CD4-positive, alpha-beta T cell treated with Interleukin-4 for 1 hour (primary cell): ENCODE data around the gene WFDC2.

ENCODE experiments used
- DNase-seq, 2 donors: peaks; one replicate each; pipeline ENCODE4 v3.0.0-alpha.2; 2020 to 2022

The WFDC2 gene

GRCh38 chr20:45501600-45501999 lies 32.0 kb downstream of the WFDC2 start:
- no peak for DNase-seq

- DNase-seq = no peak
These were observed 33.0 kb downstream of the WFDC2 start for GRCh38 chr20:45502561-45502960.

GRCh38 chr20:45503403-45503802 lies 33.9 kb downstream of the WFDC2 start:
- no peak for DNase-seq

DNA sequence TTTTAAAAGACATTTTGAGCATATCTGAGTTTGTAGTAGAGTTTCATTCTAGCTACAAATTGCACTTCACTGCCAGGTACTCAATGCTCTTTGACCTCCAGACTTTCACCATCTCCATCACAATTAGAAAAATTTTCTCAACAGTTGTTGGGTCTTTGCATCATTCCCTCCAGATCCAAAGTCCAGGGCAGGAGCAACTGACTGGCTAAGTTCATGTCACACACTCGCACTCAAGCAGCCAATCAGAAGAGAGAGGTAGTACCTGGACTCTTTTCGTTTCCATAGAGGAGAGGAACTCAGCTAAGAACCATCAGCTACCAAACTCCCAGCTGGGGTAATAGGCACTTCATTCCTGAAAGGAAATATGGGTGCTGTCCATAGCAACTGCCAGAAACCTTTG lies 36.8 kb downstream of the WFDC2 start:
- DNase-seq = no peak

GRCh38 chr20:45507011-45507820 lies 37.7 kb downstream of the WFDC2 start:
- no peak for DNase-seq

DNA sequence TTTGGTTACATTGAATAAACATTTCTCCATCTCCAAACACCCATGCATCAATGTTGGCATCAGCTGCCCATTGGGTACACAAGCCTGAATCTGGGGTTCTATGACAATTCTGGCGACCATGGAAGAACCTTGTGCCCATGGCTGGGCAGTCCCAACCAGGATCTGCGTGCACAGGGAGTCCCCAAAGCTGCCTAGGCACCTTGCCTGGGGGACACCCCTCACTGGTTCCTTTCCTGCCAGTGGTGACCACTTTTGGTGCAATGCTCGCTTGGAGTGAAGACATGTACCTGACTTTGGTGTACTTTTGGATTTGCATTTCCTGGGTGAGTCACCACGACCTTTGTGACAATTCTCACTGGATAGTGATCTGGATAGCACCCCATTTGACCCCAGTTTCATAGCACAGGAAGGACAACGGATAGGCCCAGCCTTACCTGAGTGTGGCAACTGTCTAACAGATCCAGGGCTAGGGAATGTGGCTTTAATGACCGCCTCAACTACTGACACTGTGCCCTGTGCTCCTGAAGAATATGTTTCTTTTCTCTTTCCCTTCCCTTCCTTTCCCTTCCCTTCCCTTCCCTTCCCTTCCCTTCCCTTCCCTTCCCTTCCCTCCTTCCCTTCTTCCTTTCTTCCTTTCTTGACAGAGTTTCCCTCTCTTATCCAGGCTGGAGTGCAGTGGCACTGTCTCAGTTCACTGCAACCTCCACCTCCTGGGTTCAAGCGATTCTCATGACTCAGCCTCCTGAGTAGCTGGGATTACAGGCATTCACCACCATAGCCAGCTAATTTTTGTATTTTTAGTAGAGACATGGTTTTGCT lies 38.7 kb downstream of the WFDC2 start:
- no peak for DNase-seq

DNA sequence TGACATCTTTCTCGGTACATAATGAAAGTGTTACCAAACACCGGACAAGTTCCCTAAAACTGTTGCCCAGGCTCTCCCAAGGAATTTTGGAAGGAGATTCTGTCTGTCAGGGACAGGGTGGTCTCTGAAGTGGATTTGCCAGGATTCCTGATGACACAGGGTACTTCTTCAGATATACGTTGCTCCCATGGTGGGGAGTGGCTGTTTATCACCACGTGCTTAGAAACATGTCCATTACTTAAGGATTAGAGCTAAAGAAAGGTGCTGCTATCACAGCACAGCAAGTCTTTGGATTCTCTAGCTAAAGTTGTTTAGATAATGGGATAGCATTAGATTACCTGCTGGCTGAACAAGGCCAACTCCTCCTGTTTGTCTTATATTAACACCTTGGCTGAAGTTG lies 39.5 kb downstream of the WFDC2 start:
- DNase-seq = no peak

- no peak for DNase-seq
These were observed 40.8 kb downstream of the WFDC2 start for GRCh38 chr20:45510242-45510862.

DNA sequence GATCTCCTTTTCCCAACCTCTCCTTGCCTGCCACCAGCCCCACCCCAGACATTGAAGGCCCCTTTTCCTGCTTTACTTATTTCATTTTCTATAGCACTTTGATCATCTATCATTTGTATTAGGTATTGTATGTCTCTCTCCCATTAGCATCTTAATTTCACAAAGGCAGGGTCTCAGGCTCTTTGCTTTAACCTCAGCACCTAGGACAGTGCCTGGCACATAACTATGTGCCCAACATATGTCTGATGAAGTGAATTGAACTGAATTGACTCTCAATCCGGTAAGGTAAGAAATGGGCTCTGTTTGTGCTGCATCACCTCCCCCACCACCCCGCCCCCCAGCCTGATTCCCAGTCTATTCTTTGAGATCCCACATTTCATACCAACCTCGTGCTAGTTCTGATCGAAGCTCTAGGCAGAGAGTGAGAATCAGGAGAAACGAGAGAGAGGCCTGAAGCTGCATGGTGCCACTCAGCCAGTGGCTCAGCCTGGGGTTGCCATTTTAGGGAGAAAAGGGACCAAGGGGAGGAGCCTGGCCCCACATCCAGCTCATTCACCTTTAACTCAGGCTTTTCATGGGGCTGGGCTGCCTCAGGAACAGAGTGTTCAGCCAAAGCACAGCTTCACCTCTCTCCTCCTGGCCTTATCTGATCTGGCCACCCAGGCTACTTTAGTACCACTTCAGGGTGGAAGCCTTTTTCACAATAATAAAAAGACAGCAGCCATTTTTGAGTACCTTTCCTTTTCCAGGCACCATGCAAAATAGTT lies 45.8 kb downstream of the WFDC2 start, which contains the start of gene SPINT3:
Gene SPINT3 (minus strand): TSS at position 476 of the 767 bp plus-strand sequence. CDS start 14 bp downstream, at position 462.
- DNase-seq = no peak

DNA sequence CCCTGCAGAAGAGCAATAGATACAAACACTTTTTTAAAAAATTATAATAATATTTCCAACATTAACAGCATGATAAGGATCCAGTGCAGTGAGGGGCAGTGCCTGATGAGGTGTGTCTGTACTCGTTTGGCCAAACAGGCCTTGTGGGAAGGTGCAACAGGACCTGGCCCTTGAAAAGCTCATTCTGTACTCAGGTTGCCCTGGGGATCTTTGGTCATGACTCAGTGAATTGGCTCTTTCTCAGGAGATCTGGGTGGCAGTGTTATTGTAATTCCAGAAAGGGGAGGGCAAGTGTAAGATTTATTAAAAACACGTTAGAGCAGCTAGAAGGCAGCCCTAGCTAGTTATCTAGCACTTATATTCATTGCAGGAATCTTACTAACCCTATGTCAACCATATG lies 48.7 kb downstream of the WFDC2 start:
- DNase-seq = no peak

DNA sequence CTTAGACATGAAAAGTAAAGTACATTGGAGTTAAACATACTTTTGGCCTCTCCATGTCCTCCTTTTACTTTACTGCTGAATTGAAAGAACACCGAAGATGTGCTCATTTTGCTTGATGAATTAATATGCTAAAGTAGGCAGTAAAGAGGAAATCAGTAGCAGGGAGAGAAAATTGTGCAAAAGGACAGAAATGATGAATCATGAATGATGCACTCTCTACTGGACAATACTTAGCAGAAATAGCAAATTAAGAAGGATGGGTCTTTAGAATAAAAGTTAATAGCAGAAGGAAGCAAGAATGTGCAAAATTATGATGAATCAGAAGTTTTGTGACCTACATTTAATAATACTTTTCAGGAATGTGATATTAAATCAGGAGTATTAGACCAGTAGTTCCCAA lies 54.3 kb downstream of the WFDC2 start:
- no peak for DNase-seq

GRCh38 chr20:45527294-45527693 lies 57.7 kb downstream of the WFDC2 start:
- DNase-seq = no peak
